Liver (tissue), 9 donors: Measurements from ENCODE around the gene ASCC1. TPM values are rescaled to one million over a fixed set of nuclear protein-coding genes. Genes with fewer than 3 reads are reported as not detected.

Experiments used
- DNase-seq: peaks from one replicate; pipeline ENCODE4 v3.0.0-alpha.2; 2017; ENCODE audit warnings: low spot score
- H3K27ac ChIP-seq, 2 donors: one replicate each; pipeline ENCODE4 v1.7.0; 2013; ENCODE audit warnings: inconsistent platforms in 2 of 2, low read length in 2 of 2, control low read depth in 1 of 2, low read depth in 1 of 2, mild to moderate bottlenecking in 1 of 2
- H3K27me3 ChIP-seq, 4 donors: one replicate each; pipeline versions ENCODE4 v1.6.1 to v1.7.0; 2013; ENCODE audit warnings: low read length in 3 of 4, inconsistent platforms in 1 of 4, mild to moderate bottlenecking in 1 of 4, moderate library complexity in 1 of 4; ENCODE audit not compliant: control insufficient read depth in 4 of 4, insufficient read depth in 4 of 4
- H3K36me3 ChIP-seq, 4 donors: one replicate each; pipeline versions ENCODE4 v1.6.1 to v1.7.0; 2013; ENCODE audit warnings: low read length in 3 of 4, mild to moderate bottlenecking in 3 of 4, low read depth in 1 of 4, moderate library complexity in 1 of 4; ENCODE audit not compliant: control insufficient read depth in 4 of 4, insufficient read depth in 3 of 4
- H3K4me1 ChIP-seq, 4 donors: one replicate each; pipeline versions ENCODE4 v1.6.1 to v1.7.0; 2013; ENCODE audit warnings: low read length in 3 of 4, mild to moderate bottlenecking in 3 of 4, moderate library complexity in 1 of 4; ENCODE audit not compliant: control insufficient read depth in 4 of 4, insufficient read depth in 4 of 4
- H3K4me3 ChIP-seq, 3 donors: one replicate each; pipeline versions ENCODE4 v1.6.1 to v1.7.0; 2013; ENCODE audit warnings: low read length in 3 of 3, control low read depth in 1 of 3, low read depth in 1 of 3, mild to moderate bottlenecking in 1 of 3
- H3K9ac ChIP-seq, 2 donors: one replicate each; pipeline ENCODE4 v1.7.0; 2013; ENCODE audit warnings: low read length in 2 of 2, mild to moderate bottlenecking in 2 of 2, moderate library complexity in 2 of 2, control low read depth in 1 of 2, low read depth in 1 of 2
- H3K9me3 ChIP-seq, 4 donors: one replicate each; pipeline versions ENCODE4 v1.6.1 to v1.7.0; 2013; ENCODE audit warnings: low read length in 3 of 4; ENCODE audit not compliant: control insufficient read depth in 4 of 4
- ATF3 ChIP-seq: IDR thresholded peaks from 2 replicates; pipeline ENCODE4 v1.6.1; 2016; ENCODE audit warnings: antibody characterized with exemption
- CTCF ChIP-seq: fragments of 150-350 bp; IDR thresholded peaks from 2 replicates; pipeline ENCODE4 v1.5.1; 2017; ENCODE audit warnings: improper control_type of control experiment, low read depth, low read length; ENCODE audit not compliant: missing input control
- EGR1 ChIP-seq, 2 donors: IDR thresholded peaks; 2 replicates each; pipeline ENCODE4 v1.6.1; 2016 to 2018; ENCODE audit warnings: antibody characterized with exemption in 2 of 2, low read depth in 2 of 2
- FOXA1 ChIP-seq: IDR thresholded peaks from 2 replicates; pipeline ENCODE4 v1.6.1; 2016; ENCODE audit warnings: antibody characterized with exemption
- FOXA2 ChIP-seq: IDR thresholded peaks from 2 replicates; pipeline ENCODE4 v1.6.1; 2016; ENCODE audit warnings: antibody characterized with exemption
- GABPA ChIP-seq, 2 donors: IDR thresholded peaks in 1 of 2; conservative IDR thresholded peaks in 1 of 2; 2 replicates each; pipeline ENCODE4 v1.6.1; 2016; ENCODE audit warnings: antibody characterized with exemption in 2 of 2, mild to moderate bottlenecking in 1 of 2, moderate library complexity in 1 of 2
- HNF4A ChIP-seq, 2 donors: conservative IDR thresholded peaks; 2 replicates each; pipeline ENCODE4 v1.6.1; 2016; ENCODE audit warnings: antibody characterized with exemption in 2 of 2, mild to moderate bottlenecking in 2 of 2
- HNF4G ChIP-seq: IDR thresholded peaks from 2 replicates; pipeline ENCODE4 v1.6.1; 2016; ENCODE audit warnings: antibody characterized with exemption
- JUND ChIP-seq, 2 donors: IDR thresholded peaks; 2 replicates each; pipeline ENCODE4 v1.6.1; 2016; ENCODE audit warnings: antibody characterized with exemption in 2 of 2
- MAX ChIP-seq: IDR thresholded peaks from 2 replicates; pipeline ENCODE4 v1.6.1; 2016; ENCODE audit warnings: antibody characterized with exemption
- NR2F2 ChIP-seq: IDR thresholded peaks from 2 replicates; pipeline ENCODE4 v1.6.1; 2016; ENCODE audit warnings: antibody characterized with exemption
- RAD21 ChIP-seq, 2 donors: IDR thresholded peaks; 2 replicates each; pipeline ENCODE4 v1.6.1; 2016; ENCODE audit warnings: antibody characterized with exemption in 2 of 2, mild to moderate bottlenecking in 2 of 2
- REST ChIP-seq: IDR thresholded peaks from 2 replicates; pipeline ENCODE4 v1.6.1; 2016; ENCODE audit warnings: antibody characterized with exemption, mild to moderate bottlenecking
- RXRA ChIP-seq, 2 donors: IDR thresholded peaks; 2 replicates each; pipeline ENCODE4 v1.6.1; 2017 to 2018; ENCODE audit warnings: antibody characterized with exemption in 2 of 2, mild to moderate bottlenecking in 1 of 2
- SP1 ChIP-seq: IDR thresholded peaks from 2 replicates; pipeline ENCODE4 v1.6.1; 2018; ENCODE audit warnings: antibody characterized with exemption, mild to moderate bottlenecking
- TAF1 ChIP-seq: conservative IDR thresholded peaks from 2 replicates; pipeline ENCODE4 v1.6.1; 2016; ENCODE audit warnings: antibody characterized with exemption, mild to moderate bottlenecking
- YY1 ChIP-seq: IDR thresholded peaks from 2 replicates; pipeline ENCODE4 v1.6.1; 2016; ENCODE audit warnings: antibody characterized with exemption, mild to moderate bottlenecking
- ZBTB33 ChIP-seq: IDR thresholded peaks from 2 replicates; pipeline ENCODE4 v1.6.1; 2016; ENCODE audit warnings: antibody characterized with exemption
- WGBS: extraction: QIAGEN DNeasy Blood & Tissue Kit; methylation state at CpG from one replicate; pipeline ENCODE4 v1.1.7; 2013; 5-methylcytosine and 5-hydroxymethylcytosine counted together
- polyA plus RNA-seq, 2 donors: library from polyadenylated mRNA; stranded (reverse) in 1 of 2; unstranded in 1 of 2; fragments of 200-250 nt in 1 of 2; fragments of >200 nt in 1 of 2; fragmentation: Nextera tagmentation in 1 of 2; extraction: Ambion mirVana in 1 of 2; gene quantifications; one replicate each; pipeline versions ENCODE4 v1.2.1 to v1.2.3, GENCODE V29; 2013 to 2015
- total RNA-seq, 2 donors: library from RNA; depleted of rRNA; stranded (reverse); fragments of >200 nt; gene quantifications; one replicate each; pipeline ENCODE4 v1.2.3, GENCODE V29; 2014
- donor health status: healthy.
- donor health status: healthy.
- donor health status: healthy.
- donor health status: healthy.
- donor health status: healthy.

Gene ASCC1
- total and polyA plus RNA-seq, 4 donors, result 6.9 to 13.9 (median 10.2) TPM

GRCh38 chr10:72260239-72260975 is 44.3 kb upstream of the ASCC1 start:
- H3K9ac ChIP-seq, result peak overlapping the region; percentile 30 to 72
- TF ChIP-seq ZBTB33 (no peak), MAX (no peak), RXRA (IDR thresholded peaks at IDR 0.05) (peak; percentile 59 to 73), FOXA2 (no peak), RAD21 (IDR thresholded peaks at IDR 0.05) (peak in 1 of 2 donors; percentile 29), NR2F2 (peak; percentile 96), EGR1 (IDR thresholded peaks at IDR 0.05; ENCODE audit: low read depth in 2 of 2) (no peak), TAF1 (no peak), JUND (IDR thresholded peaks at IDR 0.05) (peak; percentile 43 to 81), HNF4G (peak; percentile 29), FOXA1 (no peak), CTCF (peak; percentile 13), HNF4A (conservative IDR thresholded peaks at IDR 0.05) (peak; percentile 48 to 62), YY1 (peak; percentile 8), SP1 (peak; percentile 78), ATF3 (no peak), GABPA (IDR thresholded peaks at IDR 0.05 in 1 of 2, conservative IDR thresholded peaks at IDR 0.05 in 1 of 2) (no peak), REST (no peak)
- peak; percentile 84 for DNase-seq
- peak overlapping the region; percentile 90 to 96 for H3K27ac ChIP-seq
- WGBS, result 8% methylated on average over 19 of the region's 19 CpGs
- peaks cover 12 to 39% (median 26%) of the 10 kb centered on the region in 4 donors for H3K4me1 ChIP-seq
- H3K36me3 ChIP-seq, result no peaks in the 10 kb centered on the region
- peak overlapping the region; percentile 45 to 72 (median 51) for H3K4me3 ChIP-seq
- no peaks in the 10 kb centered on the region for H3K27me3 ChIP-seq
- H3K9me3 ChIP-seq, result no peaks in the 10 kb centered on the region
